Calu3 (cell line): ENCODE data around the gene ASAP2. TPM values are rescaled to one million over a fixed set of nuclear protein-coding genes. Genes with fewer than 3 reads are reported as not detected.

Experiments
- BruUV-seq: library from RNA; stranded (reverse); fragments of 400-500 nt; replicated peaks from 2 replicates; lab custom pipeline; 2021; lab: Mats Ljungman, UMichigan
- CTCF ChIA-PET: fragments of 300-600 bp; sonication (Branson Sonifier 250); formaldehyde crosslinking; loops from one replicate; lab custom pipeline; 2022; ENCODE audit warnings: antibody characterized with exemption; lab: Charles Lee
- DNase-seq: peaks from one replicate; pipeline ENCODE4 v3.0.0; 2022
- H3K27ac Mint-ChIP-seq: one replicate; pipeline ENCODE4 v1.8.0; 2022; ENCODE audit warnings: mixed read lengths; ENCODE audit not compliant: unreplicated experiment
- H3K27me3 Mint-ChIP-seq: one replicate; pipeline ENCODE4 v1.8.0; 2022; ENCODE audit warnings: mixed read lengths; ENCODE audit not compliant: unreplicated experiment
- H3K36me3 Mint-ChIP-seq: one replicate; pipeline ENCODE4 v1.8.0; 2022; ENCODE audit warnings: mild to moderate bottlenecking, moderate library complexity, mixed read lengths; ENCODE audit not compliant: insufficient read depth, unreplicated experiment
- H3K4me1 Mint-ChIP-seq: one replicate; pipeline ENCODE4 v1.8.0; 2022; ENCODE audit warnings: mild to moderate bottlenecking, low read depth, mixed read lengths; ENCODE audit not compliant: unreplicated experiment
- H3K4me3 Mint-ChIP-seq: one replicate; pipeline ENCODE4 v1.8.0; 2022; ENCODE audit warnings: mild to moderate bottlenecking, low read depth, moderate library complexity, mixed read lengths; ENCODE audit not compliant: unreplicated experiment
- H3K9me3 Mint-ChIP-seq: one replicate; pipeline ENCODE4 v1.8.0; 2022; ENCODE audit warnings: low read depth, mixed read lengths; ENCODE audit not compliant: unreplicated experiment
- intact Hi-C: fragments of 100-400 bp; cut with micrococcal nuclease; formaldehyde crosslinking; loops from one replicate; pipeline ENCODE4 v1.10.0; 2022; ENCODE audit not compliant: unreplicated experiment
- total RNA-seq: library from RNA; stranded (reverse); gene quantifications from 2 replicates; pipeline ENCODE4 v1.2.3, GENCODE V29; 2022
- TF ChIP-seq, protein P1 (sequence below): fragments of 200-600 bp; IDR thresholded peaks from one replicate; pipeline ENCODE4 v1.8.0; 2022; ENCODE audit warnings: antibody characterized with exemption; ENCODE audit not compliant: unreplicated experiment

The ASAP2 gene
- total RNA-seq, 1 experiment from 2014 or later = 78.6 TPM

DNA sequence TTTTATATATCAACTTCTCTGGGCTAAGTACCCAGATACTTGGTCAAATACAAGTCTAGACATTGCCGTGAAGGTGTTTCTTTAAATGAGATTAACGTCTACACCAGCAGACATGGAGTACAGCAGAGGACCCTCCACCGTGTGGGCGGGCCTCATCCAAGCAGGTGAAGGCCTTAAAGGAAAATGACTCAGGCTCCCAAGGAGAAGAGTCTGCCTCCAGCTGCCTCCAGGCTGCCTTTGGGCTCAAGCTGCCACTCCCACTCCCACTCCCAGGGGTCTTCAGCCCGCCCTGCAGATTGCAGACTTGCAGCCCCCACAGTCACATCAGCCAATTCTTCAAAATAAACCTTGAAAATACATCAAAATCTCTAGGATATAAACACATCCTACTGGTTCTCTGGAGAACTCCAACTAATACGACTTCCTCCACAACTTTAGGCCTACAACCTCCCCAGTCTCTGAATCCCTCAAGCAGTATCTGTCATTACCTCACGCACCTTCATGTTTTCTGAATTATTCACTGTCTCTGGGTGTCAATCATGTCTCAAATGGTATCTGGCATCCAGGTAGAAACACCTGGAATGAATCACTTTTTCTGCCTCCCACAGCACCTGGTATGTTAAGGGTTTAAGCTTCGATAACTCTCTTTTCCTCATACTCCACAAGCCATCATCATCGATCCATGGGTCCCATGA lies 209.8 kb downstream of the ASAP2 start:
- no peak for DNase-seq
- Mint-ChIP-seq H3K4me3 (no peak overlapping the region), H3K9me3 (no peaks in the 10 kb centered on the region), H3K27me3 (no peaks in the 10 kb centered on the region), H3K4me1 (peaks cover 11% of the 10 kb centered on the region), H3K27ac (no peak overlapping the region), H3K36me3 (peaks cover 18% of the 10 kb centered on the region)
- CTCF ChIA-PET = no interaction called here
- no TSS peak for BruUV-seq
- TF ChIP-seq, protein P1, sequence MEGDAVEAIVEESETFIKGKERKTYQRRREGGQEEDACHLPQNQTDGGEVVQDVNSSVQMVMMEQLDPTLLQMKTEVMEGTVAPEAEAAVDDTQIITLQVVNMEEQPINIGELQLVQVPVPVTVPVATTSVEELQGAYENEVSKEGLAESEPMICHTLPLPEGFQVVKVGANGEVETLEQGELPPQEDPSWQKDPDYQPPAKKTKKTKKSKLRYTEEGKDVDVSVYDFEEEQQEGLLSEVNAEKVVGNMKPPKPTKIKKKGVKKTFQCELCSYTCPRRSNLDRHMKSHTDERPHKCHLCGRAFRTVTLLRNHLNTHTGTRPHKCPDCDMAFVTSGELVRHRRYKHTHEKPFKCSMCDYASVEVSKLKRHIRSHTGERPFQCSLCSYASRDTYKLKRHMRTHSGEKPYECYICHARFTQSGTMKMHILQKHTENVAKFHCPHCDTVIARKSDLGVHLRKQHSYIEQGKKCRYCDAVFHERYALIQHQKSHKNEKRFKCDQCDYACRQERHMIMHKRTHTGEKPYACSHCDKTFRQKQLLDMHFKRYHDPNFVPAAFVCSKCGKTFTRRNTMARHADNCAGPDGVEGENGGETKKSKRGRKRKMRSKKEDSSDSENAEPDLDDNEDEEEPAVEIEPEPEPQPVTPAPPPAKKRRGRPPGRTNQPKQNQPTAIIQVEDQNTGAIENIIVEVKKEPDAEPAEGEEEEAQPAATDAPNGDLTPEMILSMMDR = no peak
- intact Hi-C loops = no loop called here

DNA sequence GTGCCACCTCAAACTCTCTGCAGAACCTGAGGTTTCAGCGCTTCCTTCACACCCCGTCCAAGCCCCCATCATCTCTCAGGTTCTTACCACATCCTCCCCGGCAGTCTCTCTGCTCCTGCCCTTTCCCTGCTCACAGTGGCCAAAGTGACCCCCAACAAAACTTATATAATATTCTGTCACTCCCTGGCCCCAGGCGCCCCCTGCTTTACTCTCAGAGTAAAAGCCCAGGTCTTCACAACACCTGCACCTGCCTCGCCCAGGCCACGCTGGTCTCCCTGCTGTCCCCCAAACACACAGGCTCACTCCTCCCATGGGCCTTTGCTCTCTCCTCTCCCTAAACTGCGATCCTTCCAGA lies 210.3 kb downstream of the ASAP2 start:
- no peaks in the 10 kb centered on the region for H3K27me3 Mint-ChIP-seq
- CTCF ChIA-PET = no interaction called here
- intact Hi-C loops = no loop called here
- BruUV-seq = no TSS peak
- H3K27ac Mint-ChIP-seq = no peak overlapping the region
- H3K9me3 Mint-ChIP-seq = no peaks in the 10 kb centered on the region
- no peak for DNase-seq
- H3K36me3 Mint-ChIP-seq = peaks cover 15% of the 10 kb centered on the region
- TF ChIP-seq, protein P1 = no peak
- H3K4me1 Mint-ChIP-seq = peaks cover 16% of the 10 kb centered on the region
- no peak overlapping the region for H3K4me3 Mint-ChIP-seq

DNA sequence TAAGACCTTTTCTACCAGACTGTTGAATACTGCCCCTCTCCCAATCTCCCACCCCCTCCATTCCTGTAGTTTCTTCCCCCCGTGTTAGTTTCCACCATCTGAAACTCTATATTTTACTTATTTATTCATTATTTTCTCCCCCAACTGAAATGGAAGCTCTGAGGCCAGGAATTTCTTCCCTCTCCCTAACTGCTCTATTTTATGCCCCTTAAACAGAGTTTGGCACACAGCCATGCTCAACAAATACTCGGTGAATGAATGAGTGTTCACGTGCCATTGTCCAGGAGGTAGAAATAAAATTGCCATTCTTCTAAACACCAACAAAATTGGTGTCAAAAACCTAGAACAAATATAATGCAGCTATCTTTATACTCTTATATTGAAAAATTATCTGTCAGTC lies 211.1 kb downstream of the ASAP2 start:
- Mint-ChIP-seq H3K36me3 (peaks cover 21% of the 10 kb centered on the region), H3K27ac (no peak overlapping the region), H3K9me3 (no peaks in the 10 kb centered on the region), H3K4me1 (peaks cover 23% of the 10 kb centered on the region), H3K27me3 (no peaks in the 10 kb centered on the region), H3K4me3 (no peak overlapping the region)
- intact Hi-C loops = no loop called here
- DNase-seq = no peak
- no TSS peak for BruUV-seq
- TF ChIP-seq, protein P1 = no peak
- CTCF ChIA-PET = no interaction called here

DNA sequence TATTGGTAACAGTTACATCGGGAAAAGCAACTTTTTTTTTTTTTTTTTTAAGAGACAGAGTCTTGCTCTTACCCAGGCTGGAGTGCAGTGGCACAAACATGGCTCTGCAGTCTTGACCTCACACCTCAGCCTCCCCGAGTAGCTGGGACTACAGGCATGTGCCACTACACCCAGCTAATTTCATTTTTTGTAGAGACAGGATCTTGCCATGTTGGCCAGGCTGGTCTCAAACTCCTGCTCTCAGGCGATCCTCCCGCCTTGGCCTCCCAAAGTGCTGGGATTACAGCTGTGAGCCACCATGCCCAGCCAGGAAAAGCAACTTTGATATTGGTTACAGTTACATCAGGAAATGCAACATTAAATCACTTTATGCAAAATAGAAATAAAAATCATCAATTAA lies 212.1 kb downstream of the ASAP2 start:
- intact Hi-C loops = no loop called here
- CTCF ChIA-PET = no interaction called here
- Mint-ChIP-seq H3K9me3 (no peaks in the 10 kb centered on the region), H3K4me1 (peaks cover 23% of the 10 kb centered on the region), H3K27me3 (no peaks in the 10 kb centered on the region), H3K36me3 (peaks cover 31% of the 10 kb centered on the region), H3K27ac (no peak overlapping the region), H3K4me3 (no peak overlapping the region)
- TF ChIP-seq, protein P1 = no peak
- BruUV-seq = no TSS peak
- no peak for DNase-seq
